Liver (tissue), 9 donors: ENCODE data around the gene SEMA4G. TPM values are rescaled to one million over a fixed set of nuclear protein-coding genes. Genes with fewer than 3 reads are reported as not detected.

Experiments used
- DNase-seq: peaks from one replicate; pipeline ENCODE4 v3.0.0-alpha.2; 2017; ENCODE audit warnings: low spot score
- H3K27ac ChIP-seq, 2 donors: one replicate each; pipeline ENCODE4 v1.7.0; 2013; ENCODE audit warnings: inconsistent platforms in 2 of 2, low read length in 2 of 2, control low read depth in 1 of 2, low read depth in 1 of 2, mild to moderate bottlenecking in 1 of 2
- H3K27me3 ChIP-seq, 4 donors: one replicate each; pipeline versions ENCODE4 v1.6.1 to v1.7.0; 2013; ENCODE audit warnings: low read length in 3 of 4, inconsistent platforms in 1 of 4, mild to moderate bottlenecking in 1 of 4, moderate library complexity in 1 of 4; ENCODE audit not compliant: control insufficient read depth in 4 of 4, insufficient read depth in 4 of 4
- H3K36me3 ChIP-seq, 4 donors: one replicate each; pipeline versions ENCODE4 v1.6.1 to v1.7.0; 2013; ENCODE audit warnings: low read length in 3 of 4, mild to moderate bottlenecking in 3 of 4, low read depth in 1 of 4, moderate library complexity in 1 of 4; ENCODE audit not compliant: control insufficient read depth in 4 of 4, insufficient read depth in 3 of 4
- H3K4me1 ChIP-seq, 4 donors: one replicate each; pipeline versions ENCODE4 v1.6.1 to v1.7.0; 2013; ENCODE audit warnings: low read length in 3 of 4, mild to moderate bottlenecking in 3 of 4, moderate library complexity in 1 of 4; ENCODE audit not compliant: control insufficient read depth in 4 of 4, insufficient read depth in 4 of 4
- H3K4me3 ChIP-seq, 3 donors: one replicate each; pipeline versions ENCODE4 v1.6.1 to v1.7.0; 2013; ENCODE audit warnings: low read length in 3 of 3, control low read depth in 1 of 3, low read depth in 1 of 3, mild to moderate bottlenecking in 1 of 3
- H3K9ac ChIP-seq, 2 donors: one replicate each; pipeline ENCODE4 v1.7.0; 2013; ENCODE audit warnings: low read length in 2 of 2, mild to moderate bottlenecking in 2 of 2, moderate library complexity in 2 of 2, control low read depth in 1 of 2, low read depth in 1 of 2
- H3K9me3 ChIP-seq, 4 donors: one replicate each; pipeline versions ENCODE4 v1.6.1 to v1.7.0; 2013; ENCODE audit warnings: low read length in 3 of 4; ENCODE audit not compliant: control insufficient read depth in 4 of 4
- ATF3 ChIP-seq: IDR thresholded peaks from 2 replicates; pipeline ENCODE4 v1.6.1; 2016; ENCODE audit warnings: antibody characterized with exemption
- EGR1 ChIP-seq, 2 donors: IDR thresholded peaks; 2 replicates each; pipeline ENCODE4 v1.6.1; 2016 to 2018; ENCODE audit warnings: antibody characterized with exemption in 2 of 2, low read depth in 2 of 2
- FOXA1 ChIP-seq: IDR thresholded peaks from 2 replicates; pipeline ENCODE4 v1.6.1; 2016; ENCODE audit warnings: antibody characterized with exemption
- FOXA2 ChIP-seq: IDR thresholded peaks from 2 replicates; pipeline ENCODE4 v1.6.1; 2016; ENCODE audit warnings: antibody characterized with exemption
- GABPA ChIP-seq, 2 donors: IDR thresholded peaks in 1 of 2; conservative IDR thresholded peaks in 1 of 2; 2 replicates each; pipeline ENCODE4 v1.6.1; 2016; ENCODE audit warnings: antibody characterized with exemption in 2 of 2, mild to moderate bottlenecking in 1 of 2, moderate library complexity in 1 of 2
- HNF4A ChIP-seq, 2 donors: conservative IDR thresholded peaks; 2 replicates each; pipeline ENCODE4 v1.6.1; 2016; ENCODE audit warnings: antibody characterized with exemption in 2 of 2, mild to moderate bottlenecking in 2 of 2
- HNF4G ChIP-seq: IDR thresholded peaks from 2 replicates; pipeline ENCODE4 v1.6.1; 2016; ENCODE audit warnings: antibody characterized with exemption
- JUND ChIP-seq, 2 donors: IDR thresholded peaks; 2 replicates each; pipeline ENCODE4 v1.6.1; 2016; ENCODE audit warnings: antibody characterized with exemption in 2 of 2
- MAX ChIP-seq: IDR thresholded peaks from 2 replicates; pipeline ENCODE4 v1.6.1; 2016; ENCODE audit warnings: antibody characterized with exemption
- NR2F2 ChIP-seq: IDR thresholded peaks from 2 replicates; pipeline ENCODE4 v1.6.1; 2016; ENCODE audit warnings: antibody characterized with exemption
- RAD21 ChIP-seq, 2 donors: IDR thresholded peaks; 2 replicates each; pipeline ENCODE4 v1.6.1; 2016; ENCODE audit warnings: antibody characterized with exemption in 2 of 2, mild to moderate bottlenecking in 2 of 2
- RXRA ChIP-seq, 2 donors: IDR thresholded peaks; 2 replicates each; pipeline ENCODE4 v1.6.1; 2017 to 2018; ENCODE audit warnings: antibody characterized with exemption in 2 of 2, mild to moderate bottlenecking in 1 of 2
- SP1 ChIP-seq: IDR thresholded peaks from 2 replicates; pipeline ENCODE4 v1.6.1; 2018; ENCODE audit warnings: antibody characterized with exemption, mild to moderate bottlenecking
- TAF1 ChIP-seq: conservative IDR thresholded peaks from 2 replicates; pipeline ENCODE4 v1.6.1; 2016; ENCODE audit warnings: antibody characterized with exemption, mild to moderate bottlenecking
- YY1 ChIP-seq: IDR thresholded peaks from 2 replicates; pipeline ENCODE4 v1.6.1; 2016; ENCODE audit warnings: antibody characterized with exemption, mild to moderate bottlenecking
- ZBTB33 ChIP-seq: IDR thresholded peaks from 2 replicates; pipeline ENCODE4 v1.6.1; 2016; ENCODE audit warnings: antibody characterized with exemption
- WGBS: extraction: QIAGEN DNeasy Blood & Tissue Kit; methylation state at CpG from one replicate; pipeline ENCODE4 v1.1.7; 2013; 5-methylcytosine and 5-hydroxymethylcytosine counted together
- polyA plus RNA-seq, 2 donors: library from polyadenylated mRNA; stranded (reverse) in 1 of 2; unstranded in 1 of 2; fragments of 200-250 nt in 1 of 2; fragments of >200 nt in 1 of 2; fragmentation: Nextera tagmentation in 1 of 2; extraction: Ambion mirVana in 1 of 2; gene quantifications; one replicate each; pipeline versions ENCODE4 v1.2.1 to v1.2.3, GENCODE V29; 2013 to 2015
- total RNA-seq, 2 donors: library from RNA; depleted of rRNA; stranded (reverse); fragments of >200 nt; gene quantifications; one replicate each; pipeline ENCODE4 v1.2.3, GENCODE V29; 2014
- TF ChIP-seq, protein P1 (sequence below): IDR thresholded peaks from 2 replicates; pipeline ENCODE4 v1.6.1; 2016; ENCODE audit warnings: antibody characterized with exemption, mild to moderate bottlenecking
- TF ChIP-seq, protein P2 (sequence below): fragments of 150-350 bp; IDR thresholded peaks from 2 replicates; pipeline ENCODE4 v1.5.1; 2017; ENCODE audit warnings: improper control_type of control experiment, low read depth, low read length; ENCODE audit not compliant: missing input control
- donor health status: healthy.
- donor health status: healthy.
- donor health status: healthy.
- donor health status: healthy.
- donor health status: healthy.

Gene SEMA4G
- total and polyA plus RNA-seq, 4 donors, result 13.9 to 56.0 (median 30.2) TPM

GRCh38 chr10:101018118-101018599, 48.9 kb downstream of the SEMA4G start:
- H3K4me3 ChIP-seq, result no peak overlapping the region
- peaks cover 0 to 2% (median under 1%) of the 10 kb centered on the region in 4 donors for H3K27me3 ChIP-seq
- no peak overlapping the region for H3K9ac ChIP-seq
- WGBS, result 67% methylated on average over 20 of the region's 20 CpGs
- H3K9me3 ChIP-seq, result no peaks in the 10 kb centered on the region
- H3K36me3 ChIP-seq, result no peaks in the 10 kb centered on the region
- DNase-seq, result no peak
- H3K27ac ChIP-seq, result no peak overlapping the region
- TF ChIP-seq RAD21 (IDR thresholded peaks at IDR 0.05) (no peak), YY1 (no peak), FOXA2 (no peak), ZBTB33 (no peak), EGR1 (IDR thresholded peaks at IDR 0.05; ENCODE audit: low read depth in 2 of 2) (no peak), TAF1 (no peak), GABPA (IDR thresholded peaks at IDR 0.05 in 1 of 2, conservative IDR thresholded peaks at IDR 0.05 in 1 of 2) (no peak), HNF4A (conservative IDR thresholded peaks at IDR 0.05) (no peak), JUND (IDR thresholded peaks at IDR 0.05) (no peak), MAX (no peak), NR2F2 (no peak), ATF3 (no peak), HNF4G (no peak), FOXA1 (no peak), RXRA (IDR thresholded peaks at IDR 0.05) (no peak), SP1 (no peak)
- TF ChIP-seq, protein P1, sequence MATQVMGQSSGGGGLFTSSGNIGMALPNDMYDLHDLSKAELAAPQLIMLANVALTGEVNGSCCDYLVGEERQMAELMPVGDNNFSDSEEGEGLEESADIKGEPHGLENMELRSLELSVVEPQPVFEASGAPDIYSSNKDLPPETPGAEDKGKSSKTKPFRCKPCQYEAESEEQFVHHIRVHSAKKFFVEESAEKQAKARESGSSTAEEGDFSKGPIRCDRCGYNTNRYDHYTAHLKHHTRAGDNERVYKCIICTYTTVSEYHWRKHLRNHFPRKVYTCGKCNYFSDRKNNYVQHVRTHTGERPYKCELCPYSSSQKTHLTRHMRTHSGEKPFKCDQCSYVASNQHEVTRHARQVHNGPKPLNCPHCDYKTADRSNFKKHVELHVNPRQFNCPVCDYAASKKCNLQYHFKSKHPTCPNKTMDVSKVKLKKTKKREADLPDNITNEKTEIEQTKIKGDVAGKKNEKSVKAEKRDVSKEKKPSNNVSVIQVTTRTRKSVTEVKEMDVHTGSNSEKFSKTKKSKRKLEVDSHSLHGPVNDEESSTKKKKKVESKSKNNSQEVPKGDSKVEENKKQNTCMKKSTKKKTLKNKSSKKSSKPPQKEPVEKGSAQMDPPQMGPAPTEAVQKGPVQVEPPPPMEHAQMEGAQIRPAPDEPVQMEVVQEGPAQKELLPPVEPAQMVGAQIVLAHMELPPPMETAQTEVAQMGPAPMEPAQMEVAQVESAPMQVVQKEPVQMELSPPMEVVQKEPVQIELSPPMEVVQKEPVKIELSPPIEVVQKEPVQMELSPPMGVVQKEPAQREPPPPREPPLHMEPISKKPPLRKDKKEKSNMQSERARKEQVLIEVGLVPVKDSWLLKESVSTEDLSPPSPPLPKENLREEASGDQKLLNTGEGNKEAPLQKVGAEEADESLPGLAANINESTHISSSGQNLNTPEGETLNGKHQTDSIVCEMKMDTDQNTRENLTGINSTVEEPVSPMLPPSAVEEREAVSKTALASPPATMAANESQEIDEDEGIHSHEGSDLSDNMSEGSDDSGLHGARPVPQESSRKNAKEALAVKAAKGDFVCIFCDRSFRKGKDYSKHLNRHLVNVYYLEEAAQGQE, result no peak
- TF ChIP-seq, protein P2, sequence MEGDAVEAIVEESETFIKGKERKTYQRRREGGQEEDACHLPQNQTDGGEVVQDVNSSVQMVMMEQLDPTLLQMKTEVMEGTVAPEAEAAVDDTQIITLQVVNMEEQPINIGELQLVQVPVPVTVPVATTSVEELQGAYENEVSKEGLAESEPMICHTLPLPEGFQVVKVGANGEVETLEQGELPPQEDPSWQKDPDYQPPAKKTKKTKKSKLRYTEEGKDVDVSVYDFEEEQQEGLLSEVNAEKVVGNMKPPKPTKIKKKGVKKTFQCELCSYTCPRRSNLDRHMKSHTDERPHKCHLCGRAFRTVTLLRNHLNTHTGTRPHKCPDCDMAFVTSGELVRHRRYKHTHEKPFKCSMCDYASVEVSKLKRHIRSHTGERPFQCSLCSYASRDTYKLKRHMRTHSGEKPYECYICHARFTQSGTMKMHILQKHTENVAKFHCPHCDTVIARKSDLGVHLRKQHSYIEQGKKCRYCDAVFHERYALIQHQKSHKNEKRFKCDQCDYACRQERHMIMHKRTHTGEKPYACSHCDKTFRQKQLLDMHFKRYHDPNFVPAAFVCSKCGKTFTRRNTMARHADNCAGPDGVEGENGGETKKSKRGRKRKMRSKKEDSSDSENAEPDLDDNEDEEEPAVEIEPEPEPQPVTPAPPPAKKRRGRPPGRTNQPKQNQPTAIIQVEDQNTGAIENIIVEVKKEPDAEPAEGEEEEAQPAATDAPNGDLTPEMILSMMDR, result no peak
- H3K4me1 ChIP-seq, result peaks cover under 1 to 6% (median 2%) of the 10 kb centered on the region in 4 donors
